ENCODE results near the gene S100A1.
A peak's percentile ranks its signal among the peaks of the same experiment; 100 is the strongest.

The S100A1 gene

GRCh38 chr1:153633161-153633753 lies 5.0 kb downstream of the S100A1 start:
- Histone ChIP-seq H3K27me3 (ENCODE audit: control insufficient read depth, low read length) (no peaks in the 10 kb centered on the region), H4K20me1 (ENCODE audit: control insufficient read depth, insufficient read depth, low read depth, low read length) (no peaks in the 10 kb centered on the region), H3K4me1 (ENCODE audit: control insufficient read depth, low read length) (peaks cover 22% of the 10 kb centered on the region), H3K27ac (ENCODE audit: low read depth, low read length) (no peak overlapping the region), H3K79me2 (ENCODE audit: control insufficient read depth, low read length) (peaks cover 41% of the 10 kb centered on the region), H3K4me3 (ENCODE audit: low read length) (peak overlapping the region; percentile 88), H3K4me2 (ENCODE audit: low read length) (peak overlapping the region; percentile 66), H3K9me3 (ENCODE audit: control insufficient read depth, insufficient read depth, low read length) (no peaks in the 10 kb centered on the region), H3F3A (ENCODE audit: control insufficient read depth, insufficient read depth) (peaks cover 3% of the 10 kb centered on the region; the same call in 1 of the 2 replicates), H3K36me3 (ENCODE audit: control insufficient read depth, low read length) (peaks cover 34% of the 10 kb centered on the region), H3K9me2 (replicated peaks; ENCODE audit: control insufficient read depth, low read length) (no peaks in the 10 kb centered on the region)
- TF ChIP-seq EZH2phosphoT487 (IDR thresholded peaks at IDR 0.05; ENCODE audit: borderline replicate concordance, low read length): no peak
- no peak for TF ChIP-seq CTCF (IDR thresholded peaks at IDR 0.05; ENCODE audit: low read depth, low read length, poor library complexity, severe bottlenecking)

GRCh38 chr1:153633754-153634665 lies 5.8 kb downstream of the S100A1 start, which contains the start of gene CHTOP:
Gene CHTOP, plus strand, starts transcription at chr1:153634066. Its CDS starts 2,523 bp downstream, at chr1:153636589.
- peaks cover 42% of the 10 kb centered on the region for H3K79me2 ChIP-seq (ENCODE audit: control insufficient read depth, low read length)

GRCh38 chr1:153635872-153636271 lies 7.6 kb downstream of the S100A1 start:
- TF ChIP-seq EZH2phosphoT487 (IDR thresholded peaks at IDR 0.05; ENCODE audit: borderline replicate concordance, low read length) (no peak), CTCF (IDR thresholded peaks at IDR 0.05; ENCODE audit: low read depth, low read length, poor library complexity, severe bottlenecking) (no peak)
- H3K79me2 ChIP-seq (ENCODE audit: control insufficient read depth, low read length): peaks cover 50% of the 10 kb centered on the region
- peak overlapping the region; percentile 66; the same call in 1 of the 2 replicates for H3K4me2 ChIP-seq (ENCODE audit: low read length)
- H3F3A ChIP-seq (ENCODE audit: control insufficient read depth, insufficient read depth): peaks cover 3% of the 10 kb centered on the region; the same call in 1 of the 2 replicates
- peak overlapping the region; percentile 88 for H3K4me3 ChIP-seq (ENCODE audit: low read length)
- H3K27ac ChIP-seq (ENCODE audit: low read depth, low read length): no peak overlapping the region
- peaks cover 59% of the 10 kb centered on the region for H3K36me3 ChIP-seq (ENCODE audit: control insufficient read depth, low read length)
- H3K9me3 ChIP-seq (ENCODE audit: control insufficient read depth, insufficient read depth, low read length): no peaks in the 10 kb centered on the region
- H3K9me2 ChIP-seq (replicated peaks; ENCODE audit: control insufficient read depth, low read length): no peaks in the 10 kb centered on the region
- no peaks in the 10 kb centered on the region for H4K20me1 ChIP-seq (ENCODE audit: control insufficient read depth, insufficient read depth, low read depth, low read length)
- peaks cover 15% of the 10 kb centered on the region for H3K4me1 ChIP-seq (ENCODE audit: control insufficient read depth, low read length)
- no peaks in the 10 kb centered on the region for H3K27me3 ChIP-seq (ENCODE audit: control insufficient read depth, low read length)

More at GRCh38 chr1:153633754-153634665, 5.8 kb downstream of the S100A1 start, which contains the start of gene CHTOP:
- Histone ChIP-seq H3K4me1 (ENCODE audit: control insufficient read depth, low read length) (peaks cover 15% of the 10 kb centered on the region), H4K20me1 (ENCODE audit: control insufficient read depth, insufficient read depth, low read depth, low read length) (no peaks in the 10 kb centered on the region), H3K36me3 (ENCODE audit: control insufficient read depth, low read length) (peaks cover 41% of the 10 kb centered on the region), H3K27me3 (ENCODE audit: control insufficient read depth, low read length) (no peaks in the 10 kb centered on the region), H3K4me3 (ENCODE audit: low read length) (peak within 1 kb of the TSS; percentile 88), H3K9me3 (ENCODE audit: control insufficient read depth, insufficient read depth, low read length) (no peaks in the 10 kb centered on the region), H3K27ac (ENCODE audit: low read depth, low read length) (peak within 1 kb of the TSS; percentile 98), H3K4me2 (ENCODE audit: low read length) (peak within 1 kb of the TSS; percentile 66), H3F3A (ENCODE audit: control insufficient read depth, insufficient read depth) (peaks cover 3% of the 10 kb centered on the region; the same call in 1 of the 2 replicates), H3K9me2 (replicated peaks; ENCODE audit: control insufficient read depth, low read length) (no peaks in the 10 kb centered on the region)
- TF ChIP-seq EZH2phosphoT487 (IDR thresholded peaks at IDR 0.05; ENCODE audit: borderline replicate concordance, low read length): no peak
- no peak for TF ChIP-seq CTCF (IDR thresholded peaks at IDR 0.05; ENCODE audit: low read depth, low read length, poor library complexity, severe bottlenecking)
